Small intestine (tissue), 7 donors: ENCODE measurements around the gene VWA8. TPM values are rescaled to one million over a fixed set of nuclear protein-coding genes. Genes with fewer than 3 reads are reported as not detected.

ENCODE experiments used
- DNase-seq, 2 donors: peaks; one replicate each; pipeline versions ENCODE4 v3.0.0 to v3.0.0-alpha.2; 2013
- FAIRE-seq: peaks from 2 replicates; lab custom pipeline; 2012; peaks lifted over from hg19 to GRCh38; lab: Jason Lieb, UNC
- H3K27ac ChIP-seq, 3 donors: one replicate each; pipeline ENCODE4 v1.5.1; 2013; ENCODE audit warnings: low read length in 2 of 3, mild to moderate bottlenecking in 2 of 3, control low read depth in 1 of 3, inconsistent platforms in 1 of 3, low read depth in 1 of 3, moderate library complexity in 1 of 3
- H3K27me3 ChIP-seq, 3 donors: one replicate each; pipeline ENCODE4 v1.6.1; 2013; ENCODE audit warnings: low read length in 3 of 3, inconsistent platforms in 1 of 3; ENCODE audit not compliant: control insufficient read depth in 3 of 3, insufficient read depth in 3 of 3
- H3K36me3 ChIP-seq, 3 donors: one replicate each; pipeline ENCODE4 v1.6.1; 2013; ENCODE audit warnings: low read length in 3 of 3, inconsistent platforms in 1 of 3, low read depth in 1 of 3, mild to moderate bottlenecking in 1 of 3, moderate library complexity in 1 of 3; ENCODE audit not compliant: control insufficient read depth in 3 of 3, insufficient read depth in 2 of 3
- H3K4me1 ChIP-seq, 3 donors: one replicate each; pipeline ENCODE4 v1.6.1; 2013; ENCODE audit warnings: low read length in 2 of 3, inconsistent platforms in 1 of 3, low read depth in 1 of 3, mild to moderate bottlenecking in 1 of 3, moderate library complexity in 1 of 3; ENCODE audit not compliant: control insufficient read depth in 3 of 3, insufficient read depth in 2 of 3
- H3K4me3 ChIP-seq, 3 donors: one replicate each; pipeline ENCODE4 v1.5.1; 2013; ENCODE audit warnings: low read length in 3 of 3, control low read depth in 1 of 3, inconsistent platforms in 1 of 3, low read depth in 1 of 3, mild to moderate bottlenecking in 1 of 3, moderate library complexity in 1 of 3
- H3K9me3 ChIP-seq, 2 donors: one replicate each; pipeline ENCODE4 v1.6.1; 2013; ENCODE audit warnings: low read depth in 1 of 2, low read length in 1 of 2; ENCODE audit not compliant: control insufficient read depth in 2 of 2, insufficient read depth in 1 of 2
- WGBS, 3 donors: extraction: QIAGEN DNeasy Blood & Tissue Kit; methylation state at CpG; one replicate each; pipeline ENCODE4 v1.1.7; 2013; 5-methylcytosine and 5-hydroxymethylcytosine counted together
- polyA plus RNA-seq, 4 donors: library from polyadenylated mRNA; stranded (reverse) in 3 of 4; unstranded in 1 of 4; fragments of 200-250 nt in 3 of 4; fragments of 120-200 nt in 1 of 4; gene quantifications; one replicate each; pipeline versions ENCODE4 v1.2.1 to v1.2.3, GENCODE V29; 2013
- donor health status: healthy with polysubstance abuse.
- donor health status: control.
- donor health status: control.
- donor health status: Bipolar disorder and iron deficiency.
- donor health status: healthy.

The VWA8 gene
- polyA plus RNA-seq, 4 donors: 3.8 to 11.5 (median 6.0) TPM

DNA sequence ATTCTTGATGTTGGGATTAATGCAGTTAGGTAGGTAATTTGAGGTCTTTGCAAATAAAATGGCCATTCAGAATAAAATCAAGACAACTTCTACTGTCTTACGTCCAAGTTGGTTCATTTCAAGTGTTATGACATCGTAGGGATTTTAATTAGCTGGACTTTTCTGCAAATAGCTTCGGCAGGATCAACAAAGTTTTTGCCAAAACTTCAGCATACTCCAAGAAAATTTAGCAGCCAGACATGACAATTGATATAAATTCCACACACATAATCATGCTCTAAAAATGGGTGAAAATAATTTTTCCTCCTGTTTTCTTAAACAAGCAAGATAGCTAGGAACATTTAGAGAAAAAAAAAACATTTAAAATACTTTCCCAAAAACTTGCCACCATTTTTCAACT is 344.8 kb downstream of the VWA8 start:
- H3K9me3 ChIP-seq: no peaks in the 10 kb centered on the region
- no peak overlapping the region for H3K4me3 ChIP-seq
- WGBS, 3 donors: 79 to 97% (median 97%) methylated on average over 3 of the region's 3 CpGs
- DNase-seq: no peak
- no peaks in the 10 kb centered on the region for H3K27me3 ChIP-seq
- FAIRE-seq: no peak
- peaks cover 2 to 11% (median 2%) of the 10 kb centered on the region in 3 donors for H3K36me3 ChIP-seq
- no peak overlapping the region for H3K27ac ChIP-seq
- no peaks in the 10 kb centered on the region for H3K4me1 ChIP-seq

- Histone ChIP-seq H3K4me1 (no peaks in the 10 kb centered on the region), H3K36me3 (peaks cover 2 to 16% (median 6%) of the 10 kb centered on the region in 3 donors), H3K27me3 (no peaks in the 10 kb centered on the region), H3K4me3 (no peak overlapping the region), H3K9me3 (no peaks in the 10 kb centered on the region), H3K27ac (no peak overlapping the region)
- no peak for FAIRE-seq
- DNase-seq: no peak
These were observed 345.4 kb downstream of the VWA8 start for GRCh38 chr13:41615528-41615855.

GRCh38 chr13:41614671-41615527 is 346.0 kb downstream of the VWA8 start:
- H3K27ac ChIP-seq: no peak overlapping the region
- H3K4me1 ChIP-seq: no peaks in the 10 kb centered on the region
- DNase-seq (no peak), FAIRE-seq (no peak)
- H3K9me3 ChIP-seq: no peaks in the 10 kb centered on the region
- H3K36me3 ChIP-seq: peaks cover 5 to 19% (median 7%) of the 10 kb centered on the region in 3 donors
- no peaks in the 10 kb centered on the region for H3K27me3 ChIP-seq
- 92 to 99% (median 98%) methylated on average over 7 of the region's 7 CpGs for WGBS, 3 donors
- no peak overlapping the region for H3K4me3 ChIP-seq

DNA sequence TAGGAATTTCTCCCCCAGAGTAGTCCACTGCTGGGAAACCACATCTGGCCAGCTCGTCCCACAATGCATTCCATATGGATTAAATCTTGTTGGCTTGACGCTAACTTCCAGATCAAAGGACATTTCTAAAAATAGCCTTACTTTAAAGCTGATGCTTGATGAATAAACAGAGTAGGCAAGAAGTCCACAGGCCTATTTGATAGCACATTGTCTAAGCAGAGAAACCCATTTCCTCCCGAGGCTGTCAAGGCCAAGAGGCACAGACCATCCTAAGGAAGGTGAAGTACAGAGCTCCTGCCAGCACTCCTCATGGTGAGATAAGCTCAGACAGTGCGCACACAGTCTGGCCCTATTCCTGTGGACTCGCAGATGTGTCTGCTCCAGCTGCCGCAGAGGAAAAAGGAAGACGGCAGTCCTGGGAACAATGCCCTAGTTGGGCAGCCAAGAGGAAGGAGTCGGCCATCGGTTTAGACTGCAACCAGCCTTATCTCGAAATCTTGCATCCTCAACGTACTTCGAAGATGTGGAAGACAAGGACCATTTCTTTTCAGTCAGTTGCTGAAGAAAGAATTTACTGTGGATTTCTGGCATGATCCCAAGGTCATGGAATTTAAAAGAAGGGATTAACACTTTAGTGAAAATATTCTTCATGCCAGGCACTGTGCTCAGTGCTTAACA is 346.8 kb downstream of the VWA8 start:
- no peak for FAIRE-seq
- DNase-seq: no peak

GRCh38 chr13:41613471-41613870 is 347.4 kb downstream of the VWA8 start:
- peaks cover 7 to 19% (median 7%) of the 10 kb centered on the region in 3 donors for H3K36me3 ChIP-seq
- no peak for FAIRE-seq
- WGBS, 3 donors: 95 to 100% (median 96%) methylated on average over 1 of the region's 1 CpG
- no peaks in the 10 kb centered on the region for H3K27me3 ChIP-seq
- DNase-seq: no peak
- peak overlapping the region in 1 of 3 donors; percentile 9 for H3K27ac ChIP-seq
- H3K9me3 ChIP-seq: no peaks in the 10 kb centered on the region
- H3K4me3 ChIP-seq: no peak overlapping the region
- H3K4me1 ChIP-seq: no peaks in the 10 kb centered on the region

More for the DNA sequence above, 346.8 kb downstream of the VWA8 start:
- 69 to 80% (median 78%) methylated on average over 12 of the region's 12 CpGs for WGBS, 3 donors
- no peak overlapping the region for H3K27ac ChIP-seq
- no peaks in the 10 kb centered on the region for H3K4me1 ChIP-seq
- peaks cover 7 to 19% (median 7%) of the 10 kb centered on the region in 3 donors for H3K36me3 ChIP-seq
- no peaks in the 10 kb centered on the region for H3K27me3 ChIP-seq
- no peak overlapping the region for H3K4me3 ChIP-seq
- H3K9me3 ChIP-seq: no peaks in the 10 kb centered on the region

DNA sequence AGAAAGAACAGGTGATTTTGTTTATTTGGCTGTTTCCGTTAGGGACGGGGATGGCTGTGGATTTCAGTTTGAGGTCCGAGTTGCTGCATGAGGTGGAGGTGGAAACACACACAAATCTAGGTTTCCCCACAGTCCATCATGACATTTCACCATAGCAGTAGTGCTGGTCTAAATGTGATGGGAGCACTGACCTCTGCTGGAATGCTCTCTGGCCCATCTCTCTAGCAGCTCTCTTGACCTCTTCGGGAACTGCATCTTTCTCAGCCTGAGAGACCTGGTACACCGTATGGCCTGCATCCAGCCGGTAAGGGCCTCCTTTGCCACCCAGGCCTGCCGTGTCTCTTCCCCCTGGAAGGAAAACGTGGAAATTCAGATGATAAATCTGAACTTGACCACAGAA is 349.5 kb downstream of the VWA8 start:
- 91 to 96% (median 96%) methylated on average over 8 of the region's 8 CpGs for WGBS, 3 donors
- Histone ChIP-seq H3K27me3 (no peaks in the 10 kb centered on the region), H3K9me3 (no peaks in the 10 kb centered on the region), H3K4me1 (no peaks in the 10 kb centered on the region), H3K36me3 (peaks cover 7 to 19% (median 9%) of the 10 kb centered on the region in 3 donors), H3K27ac (no peak overlapping the region), H3K4me3 (no peak overlapping the region)
- no peak for FAIRE-seq
- DNase-seq: no peak

DNA sequence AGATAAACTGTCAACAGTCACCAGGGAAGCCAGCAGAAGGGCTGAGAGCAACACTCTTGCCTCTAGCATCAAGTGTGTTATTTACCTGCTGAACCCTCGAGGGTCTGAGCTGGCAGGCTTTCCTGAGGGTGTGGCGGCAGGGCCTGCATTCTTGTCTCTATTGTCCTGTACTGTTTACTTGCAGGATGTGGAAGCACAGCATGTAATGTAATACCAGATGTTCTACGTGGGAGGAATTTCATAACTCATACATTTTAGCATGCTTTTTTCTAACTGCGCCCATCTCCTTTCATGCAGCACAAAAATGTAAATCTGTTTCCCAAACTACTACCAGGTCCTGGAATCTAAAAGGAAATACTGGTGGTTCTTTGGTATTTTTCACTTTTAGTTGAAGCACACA is 350.5 kb downstream of the VWA8 start:
- no peak overlapping the region for H3K4me3 ChIP-seq
- 83 to 89% (median 85%) methylated on average over 4 of the region's 4 CpGs for WGBS, 3 donors
- FAIRE-seq (no peak), DNase-seq (no peak)
- no peaks in the 10 kb centered on the region for H3K9me3 ChIP-seq
- peaks cover 7 to 19% (median 9%) of the 10 kb centered on the region in 3 donors for H3K36me3 ChIP-seq
- no peak overlapping the region for H3K27ac ChIP-seq
- no peaks in the 10 kb centered on the region for H3K27me3 ChIP-seq
- H3K4me1 ChIP-seq: peaks cover 0 to 7% (median 0%) of the 10 kb centered on the region in 3 donors

DNA sequence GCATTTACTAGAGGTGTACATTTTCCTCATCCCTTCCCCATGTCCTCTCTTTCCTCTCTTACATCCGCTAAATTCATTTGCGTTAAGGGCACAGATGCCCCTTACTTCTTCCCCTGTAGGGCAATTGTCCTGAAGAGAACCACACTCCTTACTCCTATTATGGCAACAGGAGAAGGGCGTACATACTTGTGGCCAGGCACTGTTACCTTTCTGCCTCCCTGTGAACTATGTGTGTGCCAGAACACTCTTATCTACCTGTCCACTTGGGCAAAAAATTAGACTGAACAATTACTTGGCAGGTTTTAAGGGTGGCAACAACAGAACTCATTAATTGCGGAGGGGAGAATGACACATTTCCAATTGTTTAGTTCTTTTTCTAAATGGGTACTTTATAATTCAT is 351.1 kb downstream of the VWA8 start:
- no peaks in the 10 kb centered on the region for H3K9me3 ChIP-seq
- no peaks in the 10 kb centered on the region for H3K27me3 ChIP-seq
- WGBS, 3 donors: 96 to 99% (median 97%) methylated on average over 4 of the region's 4 CpGs
- H3K4me1 ChIP-seq: peaks cover 0 to 8% (median 0%) of the 10 kb centered on the region in 3 donors
- FAIRE-seq (no peak), DNase-seq (no peak)
- H3K36me3 ChIP-seq: peaks cover 9 to 19% (median 9%) of the 10 kb centered on the region in 3 donors
- no peak overlapping the region for H3K27ac ChIP-seq
- no peak overlapping the region for H3K4me3 ChIP-seq
